Stomach (tissue), 4 donors: ENCODE data around the gene L1CAM.

ENCODE experiments used
- EP300 ChIP-seq: sonication (generic); formaldehyde crosslinking; IDR thresholded peaks from one replicate; pipeline ENCODE4 v1.6.1; 2017; ENCODE audit warnings: antibody characterized with exemption
- POLR2A ChIP-seq, 4 donors: fragments of 450-650 bp; IDR thresholded peaks; one replicate each; pipeline ENCODE4 v1.6.1; 2016; ENCODE audit warnings: antibody characterized with exemption in 4 of 4, control low read depth in 2 of 4, mild to moderate bottlenecking in 1 of 4, moderate library complexity in 1 of 4
- POLR2AphosphoS5 ChIP-seq, 3 donors: sonication (generic); formaldehyde crosslinking; IDR thresholded peaks; one replicate each; pipeline ENCODE4 v1.6.1; 2016; ENCODE audit warnings: antibody characterized with exemption in 3 of 3
- TF ChIP-seq, protein P1 (sequence below), 7 experiments: fragments of 450-650 bp in 4 of 7; fragments of 200-600 bp in 3 of 7; sonication (generic) in 3 of 7; IDR thresholded peaks; one replicate each; pipeline ENCODE4 v1.5.1; 2016 to 2019; ENCODE audit warnings: antibody characterized with exemption in 7 of 7, control low read depth in 2 of 7, mild to moderate bottlenecking in 1 of 7

GRCh38 chrX:153931748-153932147 is 45.8 kb upstream of the L1CAM start:
- TF ChIP-seq, protein P1, sequence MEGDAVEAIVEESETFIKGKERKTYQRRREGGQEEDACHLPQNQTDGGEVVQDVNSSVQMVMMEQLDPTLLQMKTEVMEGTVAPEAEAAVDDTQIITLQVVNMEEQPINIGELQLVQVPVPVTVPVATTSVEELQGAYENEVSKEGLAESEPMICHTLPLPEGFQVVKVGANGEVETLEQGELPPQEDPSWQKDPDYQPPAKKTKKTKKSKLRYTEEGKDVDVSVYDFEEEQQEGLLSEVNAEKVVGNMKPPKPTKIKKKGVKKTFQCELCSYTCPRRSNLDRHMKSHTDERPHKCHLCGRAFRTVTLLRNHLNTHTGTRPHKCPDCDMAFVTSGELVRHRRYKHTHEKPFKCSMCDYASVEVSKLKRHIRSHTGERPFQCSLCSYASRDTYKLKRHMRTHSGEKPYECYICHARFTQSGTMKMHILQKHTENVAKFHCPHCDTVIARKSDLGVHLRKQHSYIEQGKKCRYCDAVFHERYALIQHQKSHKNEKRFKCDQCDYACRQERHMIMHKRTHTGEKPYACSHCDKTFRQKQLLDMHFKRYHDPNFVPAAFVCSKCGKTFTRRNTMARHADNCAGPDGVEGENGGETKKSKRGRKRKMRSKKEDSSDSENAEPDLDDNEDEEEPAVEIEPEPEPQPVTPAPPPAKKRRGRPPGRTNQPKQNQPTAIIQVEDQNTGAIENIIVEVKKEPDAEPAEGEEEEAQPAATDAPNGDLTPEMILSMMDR (IDR thresholded peaks at IDR 0.05), result no peak
- TF ChIP-seq POLR2A (IDR thresholded peaks at IDR 0.05), result no peak
- no peak for TF ChIP-seq POLR2AphosphoS5 (IDR thresholded peaks at IDR 0.05)
- no peak for TF ChIP-seq EP300
